Measurements from ENCODE around the gene INTS3.

Gene INTS3

GRCh38 chr1:153684892-153685291 is 43.0 kb upstream of the INTS3 start:
- no peak for DNase-seq (ENCODE audit: low read depth)
- TF ChIP-seq, protein P1, sequence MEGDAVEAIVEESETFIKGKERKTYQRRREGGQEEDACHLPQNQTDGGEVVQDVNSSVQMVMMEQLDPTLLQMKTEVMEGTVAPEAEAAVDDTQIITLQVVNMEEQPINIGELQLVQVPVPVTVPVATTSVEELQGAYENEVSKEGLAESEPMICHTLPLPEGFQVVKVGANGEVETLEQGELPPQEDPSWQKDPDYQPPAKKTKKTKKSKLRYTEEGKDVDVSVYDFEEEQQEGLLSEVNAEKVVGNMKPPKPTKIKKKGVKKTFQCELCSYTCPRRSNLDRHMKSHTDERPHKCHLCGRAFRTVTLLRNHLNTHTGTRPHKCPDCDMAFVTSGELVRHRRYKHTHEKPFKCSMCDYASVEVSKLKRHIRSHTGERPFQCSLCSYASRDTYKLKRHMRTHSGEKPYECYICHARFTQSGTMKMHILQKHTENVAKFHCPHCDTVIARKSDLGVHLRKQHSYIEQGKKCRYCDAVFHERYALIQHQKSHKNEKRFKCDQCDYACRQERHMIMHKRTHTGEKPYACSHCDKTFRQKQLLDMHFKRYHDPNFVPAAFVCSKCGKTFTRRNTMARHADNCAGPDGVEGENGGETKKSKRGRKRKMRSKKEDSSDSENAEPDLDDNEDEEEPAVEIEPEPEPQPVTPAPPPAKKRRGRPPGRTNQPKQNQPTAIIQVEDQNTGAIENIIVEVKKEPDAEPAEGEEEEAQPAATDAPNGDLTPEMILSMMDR (IDR thresholded peaks at IDR 0.05; ENCODE audit: low read depth, low read length, missing control alignments), result no peak

GRCh38 chr1:153685544-153686340 is 42.1 kb upstream of the INTS3 start:
- no peak overlapping the region for H3K4me3 ChIP-seq (ENCODE audit: low read depth, low read length)
- DNase-seq (ENCODE audit: low read depth), result no peak
- TF ChIP-seq, protein P1 (IDR thresholded peaks at IDR 0.05; ENCODE audit: low read depth, low read length, missing control alignments), result no peak

More at GRCh38 chr1:153684892-153685291, 43.0 kb upstream of the INTS3 start:
- no peak overlapping the region for H3K4me3 ChIP-seq (ENCODE audit: low read depth, low read length)

GRCh38 chr1:153687346-153688125 is 40.3 kb upstream of the INTS3 start:
- TF ChIP-seq, protein P1 (IDR thresholded peaks at IDR 0.05; ENCODE audit: low read depth, low read length, missing control alignments), result no peak
- no peak for DNase-seq (ENCODE audit: low read depth)

DNA sequence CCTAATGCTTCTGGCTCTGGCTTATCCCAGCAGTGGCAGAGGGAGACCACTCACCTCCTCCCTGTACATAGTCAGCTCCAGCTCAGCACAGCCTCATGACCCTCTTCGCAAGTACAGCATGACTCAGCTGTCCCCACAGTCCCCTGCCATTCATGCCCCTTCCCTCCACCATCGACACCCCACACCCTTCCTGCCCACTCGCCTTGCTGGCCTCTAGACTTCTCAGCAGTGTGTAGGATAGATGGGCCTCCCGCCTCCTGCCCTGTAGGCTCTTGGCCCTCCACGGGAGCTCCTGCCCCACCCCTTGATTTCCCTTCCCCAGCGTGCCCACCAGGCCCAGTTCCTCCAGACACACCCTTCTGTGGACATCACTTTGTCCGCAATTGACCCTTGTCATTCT is 39.6 kb upstream of the INTS3 start:
- no peak for DNase-seq (ENCODE audit: low read depth)
- H3K4me3 ChIP-seq (ENCODE audit: low read depth, low read length), result no peak overlapping the region
- TF ChIP-seq, protein P1 (IDR thresholded peaks at IDR 0.05; ENCODE audit: low read depth, low read length, missing control alignments), result no peak

More at GRCh38 chr1:153687346-153688125, 40.3 kb upstream of the INTS3 start:
- H3K4me3 ChIP-seq (ENCODE audit: low read depth, low read length), result no peak overlapping the region

DNA sequence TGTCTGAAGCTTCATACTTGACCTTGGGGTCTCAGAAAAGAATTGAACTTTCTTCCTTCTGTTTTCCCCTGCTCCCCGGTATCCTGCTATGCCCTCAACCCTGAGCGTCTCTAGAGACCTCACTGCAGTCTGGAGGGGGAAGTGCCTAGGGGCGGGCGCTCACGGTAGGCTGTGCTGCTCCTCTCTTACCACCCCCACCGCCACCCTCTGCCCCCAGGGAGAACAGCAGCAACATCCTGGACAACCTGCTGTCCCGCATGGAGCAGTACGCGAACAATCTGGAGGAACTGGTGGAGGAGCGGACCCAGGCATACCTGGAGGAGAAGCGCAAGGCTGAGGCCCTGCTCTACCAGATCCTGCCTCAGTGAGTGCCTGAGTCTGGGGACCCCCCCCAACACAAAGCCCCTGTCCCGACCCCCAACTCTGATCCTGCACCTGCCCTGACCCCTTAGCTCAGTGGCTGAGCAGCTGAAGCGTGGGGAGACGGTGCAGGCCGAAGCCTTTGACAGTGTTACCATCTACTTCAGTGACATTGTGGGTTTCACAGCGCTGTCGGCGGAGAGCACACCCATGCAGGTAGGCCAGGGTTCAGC is 39.0 kb upstream of the INTS3 start:
- H3K4me3 ChIP-seq (ENCODE audit: low read depth, low read length), result no peak overlapping the region
- TF ChIP-seq, protein P1 (IDR thresholded peaks at IDR 0.05; ENCODE audit: low read depth, low read length, missing control alignments), result no peak
- no peak for DNase-seq (ENCODE audit: low read depth)

GRCh38 chr1:153693466-153693865 is 34.4 kb upstream of the INTS3 start:
- no peak for DNase-seq (ENCODE audit: low read depth)
- TF ChIP-seq, protein P1 (IDR thresholded peaks at IDR 0.05; ENCODE audit: low read depth, low read length, missing control alignments), result no peak
- H3K4me3 ChIP-seq (ENCODE audit: low read depth, low read length), result no peak overlapping the region
